ENCODE results near the gene ADGRL2. TPM values are rescaled to one million over a fixed set of nuclear protein-coding genes. Genes with fewer than 3 reads are reported as not detected.

Gene ADGRL2
- total and polyA plus RNA-seq, 9 donors = 55.0 to 83.5 (median 66.1) TPM

GRCh38 chr1:81780705-81781454 lies 19.9 kb upstream of the ADGRL2 start:
- WGBS, 3 donors = 94 to 100% (median 95%) methylated on average over 1 of the region's 1 CpG
- no peak for DNase-seq
- no peak overlapping the region for H3K4me3 ChIP-seq
- no peaks in the 10 kb centered on the region for H3K9me3 ChIP-seq
- H3K4me1 ChIP-seq (ENCODE audit: insufficient read depth) = no peaks in the 10 kb centered on the region
- H3K27me3 ChIP-seq = no peaks in the 10 kb centered on the region
- no peak overlapping the region for H3K27ac ChIP-seq
- TF ChIP-seq EP300 (IDR thresholded peaks at IDR 0.05) = no peak
- no peak for TF ChIP-seq POLR2A (IDR thresholded peaks at IDR 0.05)
- H3K36me3 ChIP-seq = no peaks in the 10 kb centered on the region
- intact Hi-C loops (cut with DNase I) = no loop called here

GRCh38 chr1:81781749-81782148 lies 19.0 kb upstream of the ADGRL2 start:
- Histone ChIP-seq H3K9me3 (no peaks in the 10 kb centered on the region), H3K4me1 (ENCODE audit: insufficient read depth) (no peaks in the 10 kb centered on the region), H3K4me3 (no peak overlapping the region), H3K27me3 (no peaks in the 10 kb centered on the region), H3K27ac (no peak overlapping the region), H3K36me3 (no peaks in the 10 kb centered on the region)
- 86 to 94% (median 88%) methylated on average over 2 of the region's 2 CpGs for WGBS, 3 donors
- intact Hi-C loops (cut with DNase I) = no loop called here
- TF ChIP-seq EP300 (IDR thresholded peaks at IDR 0.05) (no peak), CTCF (IDR thresholded peaks at IDR 0.05) (no peak), POLR2A (IDR thresholded peaks at IDR 0.05) (no peak)
- no peak for DNase-seq

GRCh38 chr1:81792184-81792583 lies 8.6 kb upstream of the ADGRL2 start:
- Histone ChIP-seq H3K36me3 (no peaks in the 10 kb centered on the region), H3K27ac (no peak overlapping the region), H3K4me1 (ENCODE audit: insufficient read depth) (no peaks in the 10 kb centered on the region), H3K4me3 (no peak overlapping the region), H3K27me3 (no peaks in the 10 kb centered on the region), H3K9me3 (no peaks in the 10 kb centered on the region)
- WGBS, 3 donors = 91 to 99% (median 95%) methylated on average over 2 of the region's 2 CpGs
- TF ChIP-seq CTCF (IDR thresholded peaks at IDR 0.05) (no peak), EP300 (IDR thresholded peaks at IDR 0.05) (no peak), POLR2A (IDR thresholded peaks at IDR 0.05) (no peak)
- DNase-seq = no peak
- intact Hi-C loops (cut with DNase I) = no loop called here

DNA sequence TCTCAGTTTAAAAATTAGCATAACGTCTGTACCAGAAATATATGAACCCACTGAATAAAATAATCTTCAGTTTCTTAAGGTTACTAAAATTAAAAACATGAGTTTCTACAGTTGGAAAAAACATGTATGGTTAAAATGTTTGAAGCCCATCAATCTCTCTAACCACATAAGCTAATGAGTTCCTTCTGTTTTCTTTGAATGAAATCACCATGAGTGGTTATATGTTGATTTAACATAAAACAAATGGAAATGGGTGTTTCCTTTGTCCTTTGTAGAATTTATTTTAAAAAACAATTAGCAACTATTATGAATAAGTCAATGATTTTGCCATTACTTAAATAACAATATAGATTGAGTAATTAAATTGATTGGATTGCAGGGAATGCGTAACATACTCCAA lies 3.0 kb upstream of the ADGRL2 start:
- 97 to 98% (median 97%) methylated on average over 2 of the region's 2 CpGs for WGBS, 3 donors

More for the DNA sequence above, 3.0 kb upstream of the ADGRL2 start:
- no peak overlapping the region for H3K27ac ChIP-seq
- no peak overlapping the region for H3K4me3 ChIP-seq
- no peaks in the 10 kb centered on the region for H3K36me3 ChIP-seq
- no peak for DNase-seq
- intact Hi-C loops (cut with DNase I) = no loop called here
- no peaks in the 10 kb centered on the region for H3K9me3 ChIP-seq
- no peaks in the 10 kb centered on the region for H3K27me3 ChIP-seq
- H3K4me1 ChIP-seq (ENCODE audit: insufficient read depth) = no peaks in the 10 kb centered on the region
- TF ChIP-seq EP300 (IDR thresholded peaks at IDR 0.05) = no peak
- no peak for TF ChIP-seq POLR2A (IDR thresholded peaks at IDR 0.05)
- no peak for TF ChIP-seq CTCF (IDR thresholded peaks at IDR 0.05)

All from ovary (tissue), 9 donors.